ENCODE measurements around the gene CASP8AP2.

The CASP8AP2 gene

DNA sequence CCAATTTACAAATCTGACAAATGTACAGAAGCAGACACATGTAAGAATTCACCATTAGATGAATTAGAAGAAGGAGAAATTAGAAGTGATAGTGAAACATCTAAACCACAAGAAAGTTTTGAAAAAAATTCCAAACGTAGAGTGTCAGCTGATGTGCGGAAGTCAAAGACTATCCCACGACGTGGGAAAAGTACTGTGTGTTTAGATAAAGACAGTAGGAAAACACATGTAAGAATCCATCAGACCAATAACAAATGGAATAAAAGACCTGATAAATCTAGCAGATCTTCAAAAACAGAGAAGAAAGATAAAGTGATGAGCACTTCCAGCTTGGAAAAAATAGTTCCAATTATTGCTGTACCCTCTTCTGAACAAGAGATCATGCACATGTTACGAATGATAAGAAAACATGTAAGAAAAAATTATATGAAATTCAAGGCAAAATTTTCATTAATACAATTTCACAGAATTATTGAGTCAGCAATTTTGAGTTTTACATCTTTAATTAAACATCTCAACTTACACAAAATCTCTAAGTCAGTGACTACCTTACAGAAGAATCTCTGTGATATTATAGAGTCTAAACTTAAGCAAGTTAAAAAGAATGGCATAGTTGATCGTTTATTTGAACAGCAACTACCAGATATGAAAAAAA lies 36.5 kb downstream of the CASP8AP2 start:
- ATAC-seq: no peak
- TF ChIP-seq CSDC2 (CRISPR knock-in tag; IDR thresholded peaks at IDR 0.05): no peak

GRCh38 chr6:89873721-89874120 lies 44.0 kb downstream of the CASP8AP2 start:
- no peak for ATAC-seq
- TF ChIP-seq ZFP30 (CRISPR knock-in tag; IDR thresholded peaks at IDR 0.05) (no peak), GLIS3 (CRISPR knock-in tag; IDR thresholded peaks at IDR 0.05) (no peak), ZNF70 (CRISPR knock-in tag; IDR thresholded peaks at IDR 0.05) (no peak), ESRRG (CRISPR knock-in tag; IDR thresholded peaks at IDR 0.05) (no peak), RARB (CRISPR knock-in tag; IDR thresholded peaks at IDR 0.05) (no peak), TOX (CRISPR knock-in tag; IDR thresholded peaks at IDR 0.05; ENCODE audit: borderline replicate concordance) (no peak), TCF4 (CRISPR knock-in tag; IDR thresholded peaks at IDR 0.05; ENCODE audit: borderline replicate concordance) (no peak), ZNF8 (CRISPR knock-in tag; IDR thresholded peaks at IDR 0.05) (no peak), ISL1 (CRISPR knock-in tag; IDR thresholded peaks at IDR 0.05) (no peak), ZC3H10 (CRISPR knock-in tag; IDR thresholded peaks at IDR 0.05) (no peak), POU6F1 (CRISPR knock-in tag; IDR thresholded peaks at IDR 0.05; ENCODE audit: borderline replicate concordance, low read depth) (no peak), OSR1 (CRISPR knock-in tag; IDR thresholded peaks at IDR 0.05) (no peak), ZFP3 (CRISPR knock-in tag; IDR thresholded peaks at IDR 0.05) (no peak), SNAI2 (CRISPR knock-in tag; IDR thresholded peaks at IDR 0.05) (no peak)
- TF ChIP-seq, protein P1, sequence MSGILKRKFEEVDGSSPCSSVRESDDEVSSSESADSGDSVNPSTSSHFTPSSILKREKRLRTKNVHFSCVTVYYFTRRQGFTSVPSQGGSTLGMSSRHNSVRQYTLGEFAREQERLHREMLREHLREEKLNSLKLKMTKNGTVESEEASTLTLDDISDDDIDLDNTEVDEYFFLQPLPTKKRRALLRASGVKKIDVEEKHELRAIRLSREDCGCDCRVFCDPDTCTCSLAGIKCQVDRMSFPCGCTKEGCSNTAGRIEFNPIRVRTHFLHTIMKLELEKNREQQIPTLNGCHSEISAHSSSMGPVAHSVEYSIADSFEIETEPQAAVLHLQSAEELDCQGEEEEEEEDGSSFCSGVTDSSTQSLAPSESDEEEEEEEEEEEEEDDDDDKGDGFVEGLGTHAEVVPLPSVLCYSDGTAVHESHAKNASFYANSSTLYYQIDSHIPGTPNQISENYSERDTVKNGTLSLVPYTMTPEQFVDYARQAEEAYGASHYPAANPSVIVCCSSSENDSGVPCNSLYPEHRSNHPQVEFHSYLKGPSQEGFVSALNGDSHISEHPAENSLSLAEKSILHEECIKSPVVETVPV (CRISPR knock-in tag; IDR thresholded peaks at IDR 0.05): no peak
- TF ChIP-seq, protein P2, sequence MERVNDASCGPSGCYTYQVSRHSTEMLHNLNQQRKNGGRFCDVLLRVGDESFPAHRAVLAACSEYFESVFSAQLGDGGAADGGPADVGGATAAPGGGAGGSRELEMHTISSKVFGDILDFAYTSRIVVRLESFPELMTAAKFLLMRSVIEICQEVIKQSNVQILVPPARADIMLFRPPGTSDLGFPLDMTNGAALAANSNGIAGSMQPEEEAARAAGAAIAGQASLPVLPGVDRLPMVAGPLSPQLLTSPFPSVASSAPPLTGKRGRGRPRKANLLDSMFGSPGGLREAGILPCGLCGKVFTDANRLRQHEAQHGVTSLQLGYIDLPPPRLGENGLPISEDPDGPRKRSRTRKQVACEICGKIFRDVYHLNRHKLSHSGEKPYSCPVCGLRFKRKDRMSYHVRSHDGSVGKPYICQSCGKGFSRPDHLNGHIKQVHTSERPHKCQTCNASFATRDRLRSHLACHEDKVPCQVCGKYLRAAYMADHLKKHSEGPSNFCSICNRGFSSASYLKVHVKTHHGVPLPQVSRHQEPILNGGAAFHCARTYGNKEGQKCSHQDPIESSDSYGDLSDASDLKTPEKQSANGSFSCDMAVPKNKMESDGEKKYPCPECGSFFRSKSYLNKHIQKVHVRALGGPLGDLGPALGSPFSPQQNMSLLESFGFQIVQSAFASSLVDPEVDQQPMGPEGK (CRISPR knock-in tag; IDR thresholded peaks at IDR 0.05; ENCODE audit: borderline replicate concordance): no peak
- TF ChIP-seq, protein P3, sequence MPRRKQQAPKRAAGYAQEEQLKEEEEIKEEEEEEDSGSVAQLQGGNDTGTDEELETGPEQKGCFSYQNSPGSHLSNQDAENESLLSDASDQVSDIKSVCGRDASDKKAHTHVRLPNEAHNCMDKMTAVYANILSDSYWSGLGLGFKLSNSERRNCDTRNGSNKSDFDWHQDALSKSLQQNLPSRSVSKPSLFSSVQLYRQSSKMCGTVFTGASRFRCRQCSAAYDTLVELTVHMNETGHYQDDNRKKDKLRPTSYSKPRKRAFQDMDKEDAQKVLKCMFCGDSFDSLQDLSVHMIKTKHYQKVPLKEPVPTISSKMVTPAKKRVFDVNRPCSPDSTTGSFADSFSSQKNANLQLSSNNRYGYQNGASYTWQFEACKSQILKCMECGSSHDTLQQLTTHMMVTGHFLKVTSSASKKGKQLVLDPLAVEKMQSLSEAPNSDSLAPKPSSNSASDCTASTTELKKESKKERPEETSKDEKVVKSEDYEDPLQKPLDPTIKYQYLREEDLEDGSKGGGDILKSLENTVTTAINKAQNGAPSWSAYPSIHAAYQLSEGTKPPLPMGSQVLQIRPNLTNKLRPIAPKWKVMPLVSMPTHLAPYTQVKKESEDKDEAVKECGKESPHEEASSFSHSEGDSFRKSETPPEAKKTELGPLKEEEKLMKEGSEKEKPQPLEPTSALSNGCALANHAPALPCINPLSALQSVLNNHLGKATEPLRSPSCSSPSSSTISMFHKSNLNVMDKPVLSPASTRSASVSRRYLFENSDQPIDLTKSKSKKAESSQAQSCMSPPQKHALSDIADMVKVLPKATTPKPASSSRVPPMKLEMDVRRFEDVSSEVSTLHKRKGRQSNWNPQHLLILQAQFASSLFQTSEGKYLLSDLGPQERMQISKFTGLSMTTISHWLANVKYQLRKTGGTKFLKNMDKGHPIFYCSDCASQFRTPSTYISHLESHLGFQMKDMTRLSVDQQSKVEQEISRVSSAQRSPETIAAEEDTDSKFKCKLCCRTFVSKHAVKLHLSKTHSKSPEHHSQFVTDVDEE (CRISPR knock-in tag; IDR thresholded peaks at IDR 0.05): no peak

- ATAC-seq: no peak
- no peak for TF ChIP-seq ESRRG (CRISPR knock-in tag; IDR thresholded peaks at IDR 0.05)
- TF ChIP-seq, protein P1 (CRISPR knock-in tag; IDR thresholded peaks at IDR 0.05): no peak
- no peak for TF ChIP-seq TOX (CRISPR knock-in tag; IDR thresholded peaks at IDR 0.05; ENCODE audit: borderline replicate concordance)
- no peak for TF ChIP-seq CREB5 (CRISPR knock-in tag; IDR thresholded peaks at IDR 0.05; ENCODE audit: low read depth)
- TF ChIP-seq GLIS3 (CRISPR knock-in tag; IDR thresholded peaks at IDR 0.05): no peak
These were observed 44.8 kb downstream of the CASP8AP2 start for GRCh38 chr6:89874438-89874837.

Data from SK-N-SH treated with all-trans-retinoic acid at 6 μM for 48 hours (cell line).